Esophagus muscularis mucosa (tissue), 4 donors: ENCODE data around the gene GRIA4. TPM values are rescaled to one million over a fixed set of nuclear protein-coding genes. Genes with fewer than 3 reads are reported as not detected.
A peak's percentile ranks its signal among the peaks of the same experiment; 100 is the strongest.

Source experiments
- DNase-seq: peaks from one replicate; pipeline ENCODE4 v3.0.0-alpha.2; 2017; ENCODE audit errors: extremely low spot score
- H3K27ac ChIP-seq, 4 donors: fragments of 200-600 bp; sonication (generic); replicated peaks in 1 of 4; 1 replicate in 3 of 4; 2 replicates in 1 of 4; pipeline ENCODE4 v1.5.1; 2016 to 2019; ENCODE audit warnings: mild to moderate bottlenecking in 1 of 4
- H3K27me3 ChIP-seq, 4 donors: fragments of 200-600 bp; sonication (generic); one replicate each; pipeline versions ENCODE4 v1.5.1 to v1.6.0; 2016 to 2019
- H3K36me3 ChIP-seq, 4 donors: fragments of 200-600 bp; sonication (generic); one replicate each; pipeline ENCODE4 v1.5.1; 2016 to 2019
- H3K4me1 ChIP-seq, 4 donors: fragments of 200-600 bp; sonication (generic); one replicate each; pipeline ENCODE4 v1.5.1; 2016 to 2019
- H3K4me3 ChIP-seq, 4 donors: fragments of 200-600 bp; sonication (generic); 1 replicate in 2 of 4; 2 replicates in 2 of 4; pipeline ENCODE4 v1.5.1; 2016 to 2019; ENCODE audit warnings: mild to moderate bottlenecking in 4 of 4, moderate library complexity in 1 of 4
- H3K9me3 ChIP-seq, 4 donors: fragments of 200-600 bp; sonication (generic); 1 replicate in 3 of 4; 2 replicates in 1 of 4; pipeline ENCODE4 v1.5.1; 2016 to 2019
- EP300 ChIP-seq: sonication (generic); formaldehyde crosslinking; IDR thresholded peaks from one replicate; pipeline ENCODE4 v1.6.1; 2017; ENCODE audit warnings: antibody characterized with exemption
- POLR2A ChIP-seq: fragments of 450-650 bp; IDR thresholded peaks from one replicate; pipeline ENCODE4 v1.6.1; 2017; ENCODE audit warnings: antibody characterized with exemption, moderate library complexity, mild to moderate bottlenecking, low read depth
- POLR2AphosphoS5 ChIP-seq, 2 donors: sonication (generic); formaldehyde crosslinking; IDR thresholded peaks; one replicate each; pipeline ENCODE4 v1.6.1; 2017; ENCODE audit warnings: antibody characterized with exemption in 2 of 2
- WGBS: methylation state at CpG from one replicate; pipeline ENCODE4 v1.1.5; 2018; 5-methylcytosine and 5-hydroxymethylcytosine counted together
- intact Hi-C: fragments of 100-400 bp; cut with DNase I; formaldehyde crosslinking; loops from one replicate; pipeline ENCODE4 v1.15.1; 2023
- total RNA-seq, 4 donors: library from RNA; depleted of rRNA; stranded (reverse); fragments of >200 nt; gene quantifications; one replicate each; pipeline versions ENCODE4 v1.1.0 to v1.2.1, GENCODE V29; 2016
- TF ChIP-seq, protein P1 (sequence below), 3 experiments: fragments of 200-600 bp in 2 of 3; fragments of 450-650 bp in 1 of 3; sonication (generic) in 2 of 3; IDR thresholded peaks; one replicate each; pipeline ENCODE4 v1.5.1; 2017 to 2019; ENCODE audit warnings: antibody characterized with exemption in 3 of 3, mild to moderate bottlenecking in 2 of 3, moderate library complexity in 1 of 3

Gene GRIA4
- total RNA-seq, 4 donors from 2014 or later, result 0.33 TPM; not detected in 3

GRCh38 chr11:106014620-106015019 lies 404.7 kb downstream of the GRIA4 start:
- no peak for TF ChIP-seq POLR2A
- TF ChIP-seq, protein P1, sequence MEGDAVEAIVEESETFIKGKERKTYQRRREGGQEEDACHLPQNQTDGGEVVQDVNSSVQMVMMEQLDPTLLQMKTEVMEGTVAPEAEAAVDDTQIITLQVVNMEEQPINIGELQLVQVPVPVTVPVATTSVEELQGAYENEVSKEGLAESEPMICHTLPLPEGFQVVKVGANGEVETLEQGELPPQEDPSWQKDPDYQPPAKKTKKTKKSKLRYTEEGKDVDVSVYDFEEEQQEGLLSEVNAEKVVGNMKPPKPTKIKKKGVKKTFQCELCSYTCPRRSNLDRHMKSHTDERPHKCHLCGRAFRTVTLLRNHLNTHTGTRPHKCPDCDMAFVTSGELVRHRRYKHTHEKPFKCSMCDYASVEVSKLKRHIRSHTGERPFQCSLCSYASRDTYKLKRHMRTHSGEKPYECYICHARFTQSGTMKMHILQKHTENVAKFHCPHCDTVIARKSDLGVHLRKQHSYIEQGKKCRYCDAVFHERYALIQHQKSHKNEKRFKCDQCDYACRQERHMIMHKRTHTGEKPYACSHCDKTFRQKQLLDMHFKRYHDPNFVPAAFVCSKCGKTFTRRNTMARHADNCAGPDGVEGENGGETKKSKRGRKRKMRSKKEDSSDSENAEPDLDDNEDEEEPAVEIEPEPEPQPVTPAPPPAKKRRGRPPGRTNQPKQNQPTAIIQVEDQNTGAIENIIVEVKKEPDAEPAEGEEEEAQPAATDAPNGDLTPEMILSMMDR (IDR thresholded peaks at IDR 0.05), result no peak
- TF ChIP-seq POLR2AphosphoS5 (IDR thresholded peaks at IDR 0.05), result no peak
- TF ChIP-seq EP300, result no peak
- peaks cover 5 to 14% (median 10%) of the 10 kb centered on the region in 4 donors for H3K36me3 ChIP-seq
- 62% methylated on average over 2 of the region's 2 CpGs for WGBS
- H3K4me3 ChIP-seq, result no peak overlapping the region
- no peak for DNase-seq
- no peak overlapping the region for H3K27ac ChIP-seq
- H3K27me3 ChIP-seq, result no peaks in the 10 kb centered on the region
- peaks cover 22 to 75% (median 60%) of the 10 kb centered on the region in 4 donors for H3K4me1 ChIP-seq
- no peaks in the 10 kb centered on the region for H3K9me3 ChIP-seq
- intact Hi-C loops, result no loop called here

- Histone ChIP-seq H3K27me3 (no peaks in the 10 kb centered on the region), H3K27ac (no peak overlapping the region), H3K9me3 (no peaks in the 10 kb centered on the region), H3K4me1 (peaks cover 27 to 80% (median 65%) of the 10 kb centered on the region in 4 donors), H3K36me3 (peaks cover 4 to 10% (median 5%) of the 10 kb centered on the region in 4 donors), H3K4me3 (no peak overlapping the region)
- no peak for DNase-seq
- intact Hi-C loops, result no loop called here
- no peak for TF ChIP-seq POLR2A
- TF ChIP-seq, protein P1 (IDR thresholded peaks at IDR 0.05), result no peak
- TF ChIP-seq POLR2AphosphoS5 (IDR thresholded peaks at IDR 0.05), result no peak
- TF ChIP-seq EP300, result no peak
- 79% methylated on average over 2 of the region's 2 CpGs for WGBS
Measured at GRCh38 chr11:106015066-106015465, 405.2 kb downstream of the GRIA4 start.

DNA sequence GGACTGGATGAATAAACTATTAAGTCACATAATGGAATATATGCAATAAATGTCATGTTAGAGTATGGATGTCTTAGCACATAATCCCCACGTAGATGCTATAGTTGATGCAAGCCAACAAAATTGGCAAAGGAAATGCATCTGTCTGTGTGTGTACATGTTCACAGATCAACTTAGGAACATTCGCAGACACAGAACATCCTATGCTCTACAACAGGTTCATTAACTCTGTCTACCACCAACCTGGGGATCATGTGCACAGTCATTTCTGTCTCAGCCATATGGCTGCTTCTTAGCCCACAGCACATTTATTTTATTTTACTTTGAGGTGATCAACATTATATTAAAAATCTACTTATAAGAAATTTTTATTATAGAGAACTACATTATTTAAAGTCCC lies 407.2 kb downstream of the GRIA4 start:
- WGBS, result 81% methylated on average over 2 of the region's 2 CpGs
- Histone ChIP-seq H3K27me3 (no peaks in the 10 kb centered on the region), H3K27ac (no peak overlapping the region), H3K4me3 (no peak overlapping the region), H3K36me3 (no peaks in the 10 kb centered on the region), H3K9me3 (no peaks in the 10 kb centered on the region), H3K4me1 (peaks cover 37 to 86% (median 70%) of the 10 kb centered on the region in 4 donors)
- intact Hi-C loops, result no loop called here
- no peak for DNase-seq
- TF ChIP-seq EP300, result no peak
- TF ChIP-seq, protein P1 (IDR thresholded peaks at IDR 0.05), result no peak
- no peak for TF ChIP-seq POLR2AphosphoS5 (IDR thresholded peaks at IDR 0.05)
- no peak for TF ChIP-seq POLR2A

DNA sequence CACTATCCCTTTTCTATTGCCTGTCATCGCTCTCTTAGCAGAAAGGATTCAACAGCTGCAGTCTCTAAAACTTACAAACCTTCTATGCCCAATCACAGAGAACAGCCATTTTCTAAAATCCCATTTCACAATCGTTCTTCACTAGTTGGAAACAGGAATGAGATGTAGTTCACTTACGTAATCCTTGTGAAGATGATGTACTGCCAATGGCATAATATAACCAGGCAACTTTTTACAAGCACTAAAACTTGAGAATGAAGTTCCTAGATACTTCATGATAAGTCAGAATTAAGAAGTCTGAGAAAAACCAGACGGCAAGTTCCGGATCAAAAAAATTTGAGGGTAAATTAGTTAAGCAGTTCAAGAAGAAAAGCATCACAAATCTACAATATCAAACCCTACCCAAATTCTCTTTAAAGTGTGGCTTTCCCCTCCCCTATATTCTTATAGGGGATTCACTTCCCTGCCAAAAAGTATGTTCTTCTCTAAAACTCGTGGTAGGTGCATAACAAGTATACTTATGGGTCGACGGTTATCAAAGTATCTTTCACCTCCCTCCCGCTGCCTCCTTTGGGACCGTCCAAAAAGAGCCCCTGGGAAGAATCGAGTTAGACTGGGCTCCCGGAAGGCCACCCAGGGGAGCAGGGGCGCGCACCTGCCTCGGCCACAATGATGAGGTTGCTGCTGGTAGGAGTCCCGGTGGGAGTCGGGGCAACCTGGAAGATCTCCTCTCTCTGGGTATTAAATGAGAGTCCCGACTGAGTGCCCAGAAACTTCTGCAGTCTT lies 411.5 kb downstream of the GRIA4 start:
- DNase-seq, result no peak
- TF ChIP-seq, protein P1 (IDR thresholded peaks at IDR 0.05), result no peak
- TF ChIP-seq POLR2A (no peak), POLR2AphosphoS5 (IDR thresholded peaks at IDR 0.05) (no peak), EP300 (no peak)
- WGBS, result 17% methylated on average over 15 of the region's 18 CpGs
- no peaks in the 10 kb centered on the region for H3K9me3 ChIP-seq
- H3K4me3 ChIP-seq, result peak overlapping the region; percentile 65 to 91 (median 81)
- no peaks in the 10 kb centered on the region for H3K27me3 ChIP-seq
- no peaks in the 10 kb centered on the region for H3K36me3 ChIP-seq
- peak overlapping the region; percentile 82 to 86 (median 84) for H3K27ac ChIP-seq
- H3K4me1 ChIP-seq, result peaks cover 32 to 51% (median 46%) of the 10 kb centered on the region in 4 donors
- intact Hi-C loops, result loop anchor here (5.0 kb wide), 1 partner anchor 56 kb away; the partner anchor contains the start of genes AASDHPPT and KBTBD3
